HG03196 (cell line): ENCODE measurements around the gene SLC2A10.
"Not testable (repeated sequence)": the region's sequence is repeated elsewhere in the genome, so short reads cannot be mapped to it uniquely, and the experiment has no call there.

Source experiments
- ATAC-seq: cut with Tn5 transposase; IDR thresholded peaks from one replicate; pipeline ENCODE4 v1.9.1; 2021; ENCODE audit not compliant: unreplicated experiment

The SLC2A10 gene

DNA sequence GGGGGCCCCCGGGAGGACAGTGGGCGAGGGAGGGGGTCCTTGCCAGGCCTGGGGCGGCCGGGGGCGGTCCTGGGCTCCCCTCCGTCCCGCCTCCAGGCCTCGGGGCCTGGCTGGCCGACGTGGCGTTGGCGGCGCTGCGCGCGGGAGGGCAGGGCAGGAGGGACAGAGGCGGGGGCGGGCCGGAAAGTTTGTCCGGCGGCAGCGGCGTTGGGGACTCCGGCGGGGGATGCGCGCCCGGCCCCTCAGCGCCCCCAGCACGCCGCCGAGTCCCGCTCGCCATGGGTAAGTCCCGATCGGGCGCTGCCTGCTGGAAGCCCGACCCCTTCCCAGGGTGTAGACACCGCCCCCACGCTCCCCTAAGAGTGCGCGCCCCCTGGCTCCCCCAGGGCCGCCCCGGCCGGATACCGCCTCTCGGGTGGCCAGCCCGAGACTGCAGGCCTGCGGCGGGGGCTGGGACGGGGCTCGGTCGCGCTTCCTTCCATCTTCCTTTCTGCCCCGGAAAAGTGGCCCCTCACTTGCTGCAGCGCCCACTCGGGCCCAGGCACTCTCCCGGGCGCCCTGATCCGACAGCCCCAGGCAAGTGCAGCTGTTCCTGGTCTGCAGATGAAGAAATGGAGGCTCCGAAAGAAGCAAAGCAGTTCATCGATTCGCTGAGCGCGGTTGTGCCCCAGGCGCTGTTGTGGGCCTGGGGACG is at the start of gene SLC2A10:
Gene SLC2A10, plus strand, starts transcription at position 191 of the 694 bp plus-strand sequence. Its CDS starts 88 bp downstream, at position 279.
- no peak for ATAC-seq

- ATAC-seq = no peak
Observed at GRCh38 chr20:46660487-46660886, 49.0 kb upstream of the SLC2A10 start.

GRCh38 chr20:46661659-46662058 is 47.8 kb upstream of the SLC2A10 start:
- no peak for ATAC-seq

GRCh38 chr20:46663531-46663930 is 45.9 kb upstream of the SLC2A10 start:
- no peak for ATAC-seq

- no peak for ATAC-seq
Observed at GRCh38 chr20:46665602-46666001, 43.8 kb upstream of the SLC2A10 start.

DNA sequence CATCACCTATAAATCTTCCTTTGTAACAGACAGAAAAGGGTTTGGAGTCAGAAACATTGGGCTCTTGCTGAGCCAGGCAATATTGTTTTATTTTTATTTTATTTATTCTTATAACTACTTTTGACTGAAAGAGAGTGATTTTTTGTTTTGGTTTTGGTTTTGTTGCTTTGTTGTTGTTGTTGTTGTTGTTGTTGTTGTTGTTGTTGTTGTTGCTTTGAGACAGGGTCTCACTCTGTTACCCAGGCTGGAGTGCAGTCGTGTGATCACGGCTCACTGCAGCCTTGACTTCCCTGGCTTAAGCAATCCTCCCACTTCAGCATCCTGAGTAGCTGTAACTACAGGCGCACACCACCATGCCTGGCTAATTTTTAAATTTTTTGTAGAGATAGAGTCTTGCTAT is 43.1 kb upstream of the SLC2A10 start:
- ATAC-seq = no peak

DNA sequence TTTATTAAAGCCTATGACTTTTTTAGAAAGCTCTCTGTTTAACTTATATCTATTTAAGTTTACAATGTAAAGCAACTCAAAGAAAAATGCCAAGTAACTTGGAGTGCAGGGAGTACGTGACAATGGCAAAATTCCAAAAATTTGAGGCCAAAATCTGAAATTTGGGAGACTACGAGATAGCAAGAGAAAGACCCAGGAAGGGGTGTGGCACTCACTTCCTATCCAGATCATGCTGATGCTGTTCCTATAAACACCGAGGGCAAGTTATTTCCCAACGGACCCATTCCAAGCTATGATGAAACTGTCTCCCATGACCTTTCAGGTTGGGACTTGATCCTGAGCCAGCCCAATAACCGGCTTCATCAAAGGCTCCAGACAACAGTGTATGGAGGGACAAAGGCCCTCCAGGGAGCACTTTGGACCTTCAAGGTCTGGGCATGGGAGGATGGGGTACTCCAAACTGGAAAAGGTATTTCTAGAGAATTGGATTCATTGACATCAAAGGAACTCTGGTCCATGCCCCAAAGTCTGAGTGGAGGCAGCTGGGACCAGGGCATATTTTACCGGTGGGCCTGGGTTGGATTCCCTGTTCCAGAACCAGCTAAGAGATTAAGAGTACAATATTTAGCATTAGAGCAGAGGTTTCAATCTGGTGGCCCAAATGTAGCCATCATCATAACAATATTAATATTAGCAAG is 42.5 kb upstream of the SLC2A10 start:
- no peak for ATAC-seq

- no peak for ATAC-seq
Observed at GRCh38 chr20:46670228-46670584, 39.2 kb upstream of the SLC2A10 start.

GRCh38 chr20:46670585-46671584 is 38.6 kb upstream of the SLC2A10 start:
- no peak for ATAC-seq

- ATAC-seq = no peak
Observed at GRCh38 chr20:46671866-46672542, 37.4 kb upstream of the SLC2A10 start.

- ATAC-seq = no peak
Observed at GRCh38 chr20:46672543-46673148, 36.8 kb upstream of the SLC2A10 start.

DNA sequence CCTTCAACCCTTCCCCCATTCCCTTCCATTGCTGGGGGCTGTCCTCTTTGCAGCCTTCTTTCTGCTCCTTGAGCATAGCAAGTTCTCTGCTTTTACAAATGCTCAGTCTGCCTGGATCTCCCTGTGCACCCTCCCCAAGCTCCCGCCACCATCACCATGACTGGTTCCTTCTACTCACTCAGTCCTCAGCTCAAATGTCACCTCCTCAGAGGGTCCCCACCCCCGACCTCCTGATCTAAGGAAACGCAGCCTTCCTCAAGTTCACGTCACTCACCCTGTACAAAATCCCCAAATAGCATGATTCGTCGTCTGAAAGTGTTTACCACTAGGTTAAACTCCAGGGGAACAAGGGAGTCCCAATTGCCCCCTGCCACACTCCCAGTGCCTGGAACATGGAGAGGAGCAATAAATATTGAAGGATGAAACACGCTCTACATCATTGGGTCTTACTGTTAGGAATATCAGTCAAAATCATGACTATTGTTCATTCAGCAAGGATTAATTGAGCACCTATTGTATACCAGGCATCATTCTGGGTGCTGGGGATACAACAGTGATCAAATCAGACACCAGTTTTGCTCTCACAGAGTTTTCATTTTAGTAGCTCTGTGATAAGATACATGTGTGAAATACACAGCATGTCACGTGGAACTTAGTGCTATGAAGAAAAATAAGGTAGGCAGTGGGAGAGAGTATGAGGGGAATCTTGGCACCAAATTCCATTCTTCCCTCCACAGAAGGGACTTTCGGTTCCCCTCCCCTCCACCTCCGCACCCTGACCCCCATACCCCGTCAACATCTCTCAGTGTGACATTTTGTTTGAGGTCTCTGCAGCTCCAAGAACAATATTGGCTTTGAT is 35.8 kb upstream of the SLC2A10 start:
- ATAC-seq = no peak

DNA sequence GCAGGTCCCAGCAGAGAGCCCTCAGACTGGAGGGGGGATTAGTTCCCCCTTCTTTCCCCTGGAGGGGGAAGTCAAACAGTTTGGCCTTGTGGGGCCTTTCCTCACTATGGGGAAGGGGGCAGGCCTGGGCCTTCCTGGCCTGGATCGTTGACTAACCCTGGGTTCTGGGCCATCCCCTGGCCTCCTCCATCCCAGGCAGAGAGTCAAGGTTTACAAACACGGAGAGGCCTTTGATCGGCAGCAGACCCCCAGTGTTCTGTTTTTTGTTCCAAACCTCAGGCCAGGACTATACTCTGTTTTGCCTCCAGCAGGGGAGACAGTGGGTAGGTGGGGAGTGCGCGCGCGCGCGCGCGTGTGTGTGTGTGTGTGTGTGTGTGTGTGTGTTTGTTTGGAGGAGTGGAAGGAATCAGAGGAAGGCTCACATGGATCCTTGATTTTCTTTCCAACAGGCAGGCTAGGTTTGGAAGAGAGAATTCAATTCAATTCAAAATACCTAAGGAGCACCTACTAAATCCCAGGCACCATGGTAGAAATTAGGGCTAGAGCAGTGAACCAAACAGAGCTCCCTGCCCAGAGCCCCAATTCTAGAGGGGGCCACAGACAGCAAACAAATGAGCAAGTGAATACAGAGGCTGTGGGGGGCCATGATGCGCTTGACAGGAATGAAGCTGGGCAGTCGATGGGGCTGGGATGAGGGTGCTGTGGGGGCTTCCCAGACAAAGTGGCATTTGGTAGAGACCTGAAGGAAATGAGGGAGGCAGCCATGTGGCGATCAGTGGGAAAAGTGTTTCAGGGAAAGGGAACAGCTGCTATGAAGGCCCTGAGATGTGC is 35.0 kb upstream of the SLC2A10 start:
- no peak for ATAC-seq

DNA sequence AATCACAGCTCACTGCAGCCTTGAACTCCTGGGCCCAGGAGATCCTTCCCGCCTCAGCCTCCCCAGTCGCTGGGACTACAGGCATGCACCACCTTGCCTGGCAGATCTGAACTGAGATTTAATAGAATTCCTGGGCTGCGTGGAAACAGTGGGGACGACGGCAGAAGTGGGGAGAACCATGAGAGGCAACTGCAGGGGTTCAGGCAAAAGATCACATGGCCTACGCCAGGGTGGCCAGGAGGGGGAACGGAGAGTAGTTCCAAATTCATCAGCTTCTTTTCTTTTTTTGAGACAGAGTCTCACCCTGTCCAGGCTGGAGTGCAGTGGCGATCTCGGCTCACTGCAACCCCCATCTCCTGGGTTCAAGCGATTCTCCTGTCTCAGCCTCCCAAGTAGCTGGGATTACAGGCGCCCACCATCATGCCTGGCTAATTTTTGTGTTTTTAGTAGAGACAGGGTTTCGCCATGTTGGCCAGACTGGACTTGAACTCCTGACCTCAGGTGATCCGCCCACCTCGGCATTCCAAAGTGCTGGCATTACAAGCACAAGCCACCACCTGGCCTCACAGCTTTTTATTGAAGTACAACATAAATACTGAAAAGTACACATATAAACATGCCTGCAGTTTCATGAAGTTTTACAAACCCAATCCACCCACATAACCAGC is 32.7 kb upstream of the SLC2A10 start:
- not testable (repeated sequence) for ATAC-seq

GRCh38 chr20:46677608-46678007 is 31.8 kb upstream of the SLC2A10 start:
- no peak for ATAC-seq

- ATAC-seq = no peak
Observed at GRCh38 chr20:46678516-46678915, 30.9 kb upstream of the SLC2A10 start.

DNA sequence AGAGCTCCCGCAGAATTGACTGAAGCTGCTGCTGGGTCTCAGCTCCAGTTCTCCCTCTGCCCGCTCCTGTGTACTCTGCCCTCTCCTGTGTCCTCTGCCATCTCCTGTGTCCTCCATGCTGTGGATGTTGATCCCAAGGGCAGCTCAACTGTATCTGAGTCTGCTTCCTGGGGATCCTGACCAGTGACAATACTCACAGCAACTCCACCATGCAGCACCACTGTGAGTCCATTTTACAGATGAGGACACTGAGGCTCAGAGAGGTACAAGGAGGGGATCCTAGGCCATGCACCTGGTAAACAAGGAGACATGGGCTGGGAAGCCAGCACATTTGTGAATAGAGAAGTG is 28.8 kb upstream of the SLC2A10 start:
- ATAC-seq = no peak
